ENCODE results near the gene WDR37. TPM values are rescaled to one million over a fixed set of nuclear protein-coding genes. Genes with fewer than 3 reads are reported as not detected.

WDR37 gene
- total and polyA plus RNA-seq, 10 of the 15 experiments (the other 5 are each of a cell fraction or from before 2014, with no cell fraction given): 1.9 to 11.1 (median 7.1) TPM

DNA sequence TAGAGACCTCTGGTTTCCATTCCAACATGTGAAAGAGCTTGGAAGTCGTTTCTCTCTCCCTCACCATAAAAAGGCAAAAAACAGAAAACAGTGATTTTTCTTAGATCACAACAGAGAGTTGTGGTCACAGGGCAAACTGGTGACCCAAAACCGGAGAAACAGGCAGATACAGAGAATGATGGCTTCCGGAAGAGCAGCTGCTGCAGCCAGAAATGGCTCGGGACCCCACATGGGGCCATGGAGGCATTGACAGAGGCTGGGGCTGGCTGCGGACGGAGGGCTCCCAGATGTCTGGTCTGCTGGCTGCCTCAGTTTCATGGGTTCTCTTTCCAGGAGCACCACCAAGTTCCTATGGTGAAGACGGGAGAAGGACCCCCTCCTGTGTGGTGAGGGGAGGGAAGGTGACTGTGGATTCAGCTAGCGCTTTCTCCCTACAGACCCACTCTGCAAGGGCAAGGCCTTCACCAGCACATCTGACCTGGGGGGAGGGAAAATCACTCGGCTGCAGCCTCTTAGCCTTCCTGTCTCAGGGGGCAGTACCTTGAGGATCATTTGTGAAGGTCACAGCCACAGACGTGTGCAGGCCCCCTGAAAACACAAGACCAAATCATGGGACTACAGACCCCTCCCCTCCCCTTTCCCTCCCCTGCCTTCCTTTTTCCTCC, 81.4 kb downstream of the WDR37 start:
- ChIA-PET CTCF (interaction anchor here (1.1 kb wide), 1 partner anchor 28 kb away, joined by 3 read pairs; no protein-coding TSS in a partner anchor), POLR2A (no interaction called here), RAD21 (ENCODE audit: unreplicated experiment) (no interaction called here), SMC1A (ENCODE audit: uncharacterized antibody, unreplicated experiment) (no interaction called here)
- no TSS peak for BruUV-seq (replicated peaks)
- DNase-seq (ENCODE audit: low read depth, low spot score): no peak
- no peak for ATAC-seq
- Histone ChIP-seq H3K4me2 (ENCODE audit: control insufficient read depth, insufficient read depth) (no peak overlapping the region), H3K9ac (ENCODE audit: control insufficient read depth, insufficient read depth, low read length) (no peak overlapping the region), H3K4me1 (ENCODE audit: control insufficient read depth, insufficient read depth, low read length) (no peaks in the 10 kb centered on the region), H3K4me3 (no peak overlapping the region), H3K9me3 (replicated peaks; ENCODE audit: control insufficient read depth, insufficient read depth, low read length) (peaks cover 2% of the 10 kb centered on the region; the same call in 2 of the 3 replicates), H3K27ac (ENCODE audit: control insufficient read depth, insufficient read depth) (no peak overlapping the region), H4K20me1 (ENCODE audit: control insufficient read depth, insufficient read depth) (no peaks in the 10 kb centered on the region), H3K36me3 (ENCODE audit: control insufficient read depth in 2 of 2, insufficient read depth in 2 of 2, low read length in 1 of 2) (no peaks in the 10 kb centered on the region), H2AFZ (ENCODE audit: control insufficient read depth, low read depth, low read length) (no peak overlapping the region), H3K27me3 (replicated peaks in 1 of 2; ENCODE audit: control insufficient read depth in 2 of 2, insufficient read depth in 2 of 2, low read length in 1 of 2) (no peaks in the 10 kb centered on the region), H3K79me2 (ENCODE audit: control insufficient read depth, insufficient read depth, low read length) (no peaks in the 10 kb centered on the region)
- no peak for FAIRE-seq
- TF ChIP-seq MXI1 (IDR thresholded peaks at IDR 0.05; ENCODE audit: low read depth, low read length): no peak
- TF ChIP-seq, protein P1, sequence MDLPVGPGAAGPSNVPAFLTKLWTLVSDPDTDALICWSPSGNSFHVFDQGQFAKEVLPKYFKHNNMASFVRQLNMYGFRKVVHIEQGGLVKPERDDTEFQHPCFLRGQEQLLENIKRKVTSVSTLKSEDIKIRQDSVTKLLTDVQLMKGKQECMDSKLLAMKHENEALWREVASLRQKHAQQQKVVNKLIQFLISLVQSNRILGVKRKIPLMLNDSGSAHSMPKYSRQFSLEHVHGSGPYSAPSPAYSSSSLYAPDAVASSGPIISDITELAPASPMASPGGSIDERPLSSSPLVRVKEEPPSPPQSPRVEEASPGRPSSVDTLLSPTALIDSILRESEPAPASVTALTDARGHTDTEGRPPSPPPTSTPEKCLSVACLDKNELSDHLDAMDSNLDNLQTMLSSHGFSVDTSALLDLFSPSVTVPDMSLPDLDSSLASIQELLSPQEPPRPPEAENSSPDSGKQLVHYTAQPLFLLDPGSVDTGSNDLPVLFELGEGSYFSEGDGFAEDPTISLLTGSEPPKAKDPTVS (IDR thresholded peaks at IDR 0.05; ENCODE audit: low read depth, low read length): no peak
- no peak for TF ChIP-seq SMAD1 (IDR thresholded peaks at IDR 0.05; ENCODE audit: low read depth, partially characterized antibody)
- intact Hi-C loops (cut with micrococcal nuclease; ENCODE audit: unreplicated experiment) (no loop called here), in situ Hi-C loops (cut with MboI) (no loop called here)
- WGBS (ENCODE audit: insufficient coverage, insufficient replicate concordance, low lambda C conversion rate, missing lambda C conversion rate): 49% methylated on average over 9 of the region's 10 CpGs

DNA sequence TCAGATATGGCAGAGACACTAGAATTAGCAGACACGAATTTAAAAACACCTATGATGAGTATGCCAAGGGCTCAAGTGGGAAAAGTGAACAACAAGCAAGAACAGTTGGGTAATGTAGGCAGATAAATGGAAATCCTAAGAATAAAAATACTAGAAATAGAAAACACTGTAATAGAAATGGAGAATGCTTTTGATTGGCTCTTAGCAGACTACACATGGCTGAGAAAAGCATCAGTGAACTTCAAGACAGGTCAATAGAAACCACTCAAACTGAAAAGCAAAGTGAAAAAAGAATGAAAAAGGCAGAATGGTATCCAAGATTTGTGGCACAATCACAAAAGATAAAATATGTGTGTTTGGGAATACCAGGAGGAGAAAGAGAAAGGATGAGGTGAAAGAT, 82.3 kb downstream of the WDR37 start:
- ChIA-PET SMC1A (ENCODE audit: uncharacterized antibody, unreplicated experiment) (no interaction called here), CTCF (no interaction called here), RAD21 (ENCODE audit: unreplicated experiment) (no interaction called here), POLR2A (no interaction called here)
- H2AFZ ChIP-seq (ENCODE audit: control insufficient read depth, low read depth, low read length): no peak overlapping the region
- in situ Hi-C loops (cut with MboI): no loop called here
- H3K36me3 ChIP-seq (ENCODE audit: control insufficient read depth in 2 of 2, insufficient read depth in 2 of 2, low read length in 1 of 2): no peaks in the 10 kb centered on the region
- H3K27me3 ChIP-seq (replicated peaks in 1 of 2; ENCODE audit: control insufficient read depth in 2 of 2, insufficient read depth in 2 of 2, low read length in 1 of 2): no peaks in the 10 kb centered on the region
- BruUV-seq (replicated peaks): no TSS peak
- ATAC-seq (no peak), FAIRE-seq (no peak), DNase-seq (ENCODE audit: low read depth, low spot score) (no peak)
- peaks cover 2% of the 10 kb centered on the region; the same call in 2 of the 3 replicates for H3K9me3 ChIP-seq (replicated peaks; ENCODE audit: control insufficient read depth, insufficient read depth, low read length)
- H4K20me1 ChIP-seq (ENCODE audit: control insufficient read depth, insufficient read depth): no peaks in the 10 kb centered on the region
- intact Hi-C loops (cut with micrococcal nuclease; ENCODE audit: unreplicated experiment): no loop called here
- no peak overlapping the region for H3K4me3 ChIP-seq
- H3K27ac ChIP-seq (ENCODE audit: control insufficient read depth, insufficient read depth): no peak overlapping the region
- H3K4me1 ChIP-seq (ENCODE audit: control insufficient read depth, insufficient read depth, low read length): no peaks in the 10 kb centered on the region
- TF ChIP-seq, protein P2, sequence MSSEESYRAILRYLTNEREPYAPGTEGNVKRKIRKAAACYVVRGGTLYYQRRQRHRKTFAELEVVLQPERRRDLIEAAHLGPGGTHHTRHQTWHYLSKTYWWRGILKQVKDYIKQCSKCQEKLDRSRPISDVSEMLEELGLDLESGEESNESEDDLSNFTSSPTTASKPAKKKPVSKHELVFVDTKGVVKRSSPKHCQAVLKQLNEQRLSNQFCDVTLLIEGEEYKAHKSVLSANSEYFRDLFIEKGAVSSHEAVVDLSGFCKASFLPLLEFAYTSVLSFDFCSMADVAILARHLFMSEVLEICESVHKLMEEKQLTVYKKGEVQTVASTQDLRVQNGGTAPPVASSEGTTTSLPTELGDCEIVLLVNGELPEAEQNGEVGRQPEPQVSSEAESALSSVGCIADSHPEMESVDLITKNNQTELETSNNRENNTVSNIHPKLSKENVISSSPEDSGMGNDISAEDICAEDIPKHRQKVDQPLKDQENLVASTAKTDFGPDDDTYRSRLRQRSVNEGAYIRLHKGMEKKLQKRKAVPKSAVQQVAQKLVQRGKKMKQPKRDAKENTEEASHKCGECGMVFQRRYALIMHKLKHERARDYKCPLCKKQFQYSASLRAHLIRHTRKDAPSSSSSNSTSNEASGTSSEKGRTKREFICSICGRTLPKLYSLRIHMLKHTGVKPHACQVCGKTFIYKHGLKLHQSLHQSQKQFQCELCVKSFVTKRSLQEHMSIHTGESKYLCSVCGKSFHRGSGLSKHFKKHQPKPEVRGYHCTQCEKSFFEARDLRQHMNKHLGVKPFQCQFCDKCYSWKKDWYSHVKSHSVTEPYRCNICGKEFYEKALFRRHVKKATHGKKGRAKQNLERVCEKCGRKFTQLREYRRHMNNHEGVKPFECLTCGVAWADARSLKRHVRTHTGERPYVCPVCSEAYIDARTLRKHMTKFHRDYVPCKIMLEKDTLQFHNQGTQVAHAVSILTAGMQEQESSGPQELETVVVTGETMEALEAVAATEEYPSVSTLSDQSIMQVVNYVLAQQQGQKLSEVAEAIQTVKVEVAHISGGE (CRISPR knock-in tag; IDR thresholded peaks at IDR 0.05): no peak
- 0% methylated on average over 1 of the region's 1 CpG for whole genome bisulfite sequencing (ENCODE audit: insufficient coverage, insufficient replicate concordance, low lambda C conversion rate, missing lambda C conversion rate)
- no peak overlapping the region for H3K4me2 ChIP-seq (ENCODE audit: control insufficient read depth, insufficient read depth)
- H3K9ac ChIP-seq (ENCODE audit: control insufficient read depth, insufficient read depth, low read length): no peak overlapping the region
- no peaks in the 10 kb centered on the region for H3K79me2 ChIP-seq (ENCODE audit: control insufficient read depth, insufficient read depth, low read length)

All from GM12878 (cell line).